ENCODE results near the gene PAX5. TPM values are rescaled to one million over a fixed set of nuclear protein-coding genes. Genes with fewer than 3 reads are reported as not detected.

Gene PAX5
- polyA plus RNA-seq, 1 experiment = not detected

DNA sequence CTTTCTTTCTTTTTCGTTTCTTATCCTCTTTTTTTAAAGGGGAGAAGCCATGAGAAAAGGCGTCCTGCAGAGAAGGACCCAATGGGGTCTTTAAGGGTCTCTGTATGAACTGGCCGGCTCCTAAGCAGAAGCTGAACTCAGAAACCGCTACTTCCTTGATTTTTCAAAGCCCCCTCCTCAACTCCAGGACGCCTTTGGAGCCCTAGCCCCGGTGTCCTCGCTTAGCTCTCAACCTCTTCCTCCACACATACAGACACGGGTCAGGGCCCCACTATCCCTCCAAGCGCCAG, 8.3 kb downstream of the PAX5 start:
- ChIA-PET POLR2A (no interaction called here), CTCF (interaction anchor here (1.1 kb wide), 1 partner anchor 30 kb away, joined by 4 read pairs; no protein-coding TSS in a partner anchor)
- TF ChIP-seq, protein P1, sequence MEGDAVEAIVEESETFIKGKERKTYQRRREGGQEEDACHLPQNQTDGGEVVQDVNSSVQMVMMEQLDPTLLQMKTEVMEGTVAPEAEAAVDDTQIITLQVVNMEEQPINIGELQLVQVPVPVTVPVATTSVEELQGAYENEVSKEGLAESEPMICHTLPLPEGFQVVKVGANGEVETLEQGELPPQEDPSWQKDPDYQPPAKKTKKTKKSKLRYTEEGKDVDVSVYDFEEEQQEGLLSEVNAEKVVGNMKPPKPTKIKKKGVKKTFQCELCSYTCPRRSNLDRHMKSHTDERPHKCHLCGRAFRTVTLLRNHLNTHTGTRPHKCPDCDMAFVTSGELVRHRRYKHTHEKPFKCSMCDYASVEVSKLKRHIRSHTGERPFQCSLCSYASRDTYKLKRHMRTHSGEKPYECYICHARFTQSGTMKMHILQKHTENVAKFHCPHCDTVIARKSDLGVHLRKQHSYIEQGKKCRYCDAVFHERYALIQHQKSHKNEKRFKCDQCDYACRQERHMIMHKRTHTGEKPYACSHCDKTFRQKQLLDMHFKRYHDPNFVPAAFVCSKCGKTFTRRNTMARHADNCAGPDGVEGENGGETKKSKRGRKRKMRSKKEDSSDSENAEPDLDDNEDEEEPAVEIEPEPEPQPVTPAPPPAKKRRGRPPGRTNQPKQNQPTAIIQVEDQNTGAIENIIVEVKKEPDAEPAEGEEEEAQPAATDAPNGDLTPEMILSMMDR (IDR thresholded peaks at IDR 0.05; ENCODE audit: insufficient read depth, low read depth, low read length) = no peak

DNA sequence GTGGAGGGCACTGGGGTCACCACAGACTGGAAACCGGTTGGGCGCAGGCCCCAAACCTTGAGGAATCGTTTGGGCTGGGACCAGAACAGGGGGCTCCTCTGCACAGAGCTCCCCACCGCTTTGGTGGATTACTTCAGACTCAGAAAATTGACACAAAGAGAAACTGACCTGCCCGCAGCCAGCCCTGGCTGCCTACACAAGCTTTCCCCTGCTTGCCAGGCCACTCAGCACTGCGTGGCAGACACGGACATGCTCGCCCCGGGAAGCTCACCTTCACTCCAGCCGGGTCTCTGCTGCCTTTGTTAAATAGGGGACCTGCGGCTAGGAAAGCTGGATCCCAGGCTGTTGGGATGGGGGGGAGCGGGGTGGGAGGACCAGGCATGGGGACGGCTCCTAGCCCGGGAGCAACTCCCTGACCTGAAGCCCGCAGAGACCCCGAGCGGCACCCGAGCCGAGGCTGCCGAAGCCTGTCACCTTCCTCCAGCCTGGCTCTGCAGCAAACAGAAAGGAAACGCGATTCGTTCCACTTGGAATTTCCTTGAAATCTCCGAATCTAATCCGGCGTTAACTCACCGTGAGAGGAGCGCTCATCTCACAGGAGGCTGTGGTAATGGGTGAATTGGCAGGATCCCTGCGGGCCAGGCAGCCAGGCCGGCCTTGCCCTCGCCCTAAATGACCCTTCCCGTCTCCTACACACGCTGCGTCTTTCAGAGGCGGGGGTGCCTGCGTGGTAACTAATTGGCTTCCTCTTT, 8.8 kb downstream of the PAX5 start:
- POLR2A ChIA-PET = no interaction called here
- Histone ChIP-seq H3K27me3 (ENCODE audit: control insufficient read depth, insufficient read depth, low read length) (peaks cover 78% of the 10 kb centered on the region), H3K4me3 (ENCODE audit: low read depth, low read length) (no peak overlapping the region), H3K36me3 (ENCODE audit: control insufficient read depth, insufficient read depth, low read length) (no peaks in the 10 kb centered on the region)
- DNase-seq (ENCODE audit: low read depth) = no peak
- CTCF ChIA-PET = interaction anchor here (1.1 kb wide), 1 partner anchor 30 kb away, joined by 4 read pairs; no protein-coding TSS in a partner anchor
- TF ChIP-seq, protein P1 (IDR thresholded peaks at IDR 0.05; ENCODE audit: insufficient read depth, low read depth, low read length) = no peak

More for the DNA sequence above, 8.3 kb downstream of the PAX5 start:
- no peaks in the 10 kb centered on the region for H3K36me3 ChIP-seq (ENCODE audit: control insufficient read depth, insufficient read depth, low read length)
- peaks cover 79% of the 10 kb centered on the region for H3K27me3 ChIP-seq (ENCODE audit: control insufficient read depth, insufficient read depth, low read length)
- H3K4me3 ChIP-seq (ENCODE audit: low read depth, low read length) = no peak overlapping the region
- DNase-seq (ENCODE audit: low read depth) = no peak

- Histone ChIP-seq H3K36me3 (ENCODE audit: control insufficient read depth, insufficient read depth, low read length) (no peaks in the 10 kb centered on the region), H3K27me3 (ENCODE audit: control insufficient read depth, insufficient read depth, low read length) (peaks cover 21% of the 10 kb centered on the region), H3K4me3 (ENCODE audit: low read depth, low read length) (no peak overlapping the region)
- POLR2A ChIA-PET = no interaction called here
- TF ChIP-seq, protein P1 (IDR thresholded peaks at IDR 0.05; ENCODE audit: insufficient read depth, low read depth, low read length) = no peak
- no peak for DNase-seq (ENCODE audit: low read depth)
- CTCF ChIA-PET = interaction anchor here (1.0 kb wide), 1 partner anchor 11 kb away, joined by 3 read pairs; no protein-coding TSS in a partner anchor
These were observed 16.5 kb downstream of the PAX5 start for GRCh38 chr9:37017546-37017945.

DNA sequence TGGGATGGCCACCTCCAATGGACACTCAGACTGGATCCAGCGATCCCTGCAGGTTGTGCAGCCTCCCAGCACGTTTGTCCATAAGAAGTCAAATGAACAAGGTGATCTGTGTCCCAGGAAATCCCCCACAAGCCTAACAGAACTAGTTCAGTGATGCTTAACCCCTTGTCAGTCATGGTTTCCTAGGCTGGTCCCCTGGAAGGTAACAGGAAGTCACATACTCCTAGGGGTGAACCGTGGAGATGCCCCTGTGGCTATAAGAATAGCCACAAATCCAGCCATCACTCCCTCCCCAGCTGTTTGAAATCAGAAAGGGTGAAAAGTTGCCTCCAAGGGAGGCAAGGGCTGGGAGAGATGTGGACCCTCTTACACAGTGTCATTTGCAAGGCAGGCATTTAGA, 22.5 kb downstream of the PAX5 start:
- TF ChIP-seq, protein P1 (IDR thresholded peaks at IDR 0.05; ENCODE audit: insufficient read depth, low read depth, low read length) = no peak
- H3K27me3 ChIP-seq (ENCODE audit: control insufficient read depth, insufficient read depth, low read length) = peaks cover 20% of the 10 kb centered on the region
- no peaks in the 10 kb centered on the region for H3K36me3 ChIP-seq (ENCODE audit: control insufficient read depth, insufficient read depth, low read length)
- ChIA-PET POLR2A (no interaction called here), CTCF (interaction anchor here (1.1 to 4.1 kb wide), 2 partner anchors 13 to 16 kb away, joined by 3 to 10 read pairs; no protein-coding TSS in a partner anchor)
- H3K4me3 ChIP-seq (ENCODE audit: low read depth, low read length) = no peak overlapping the region
- DNase-seq (ENCODE audit: low read depth) = no peak

- TF ChIP-seq, protein P1 (IDR thresholded peaks at IDR 0.05; ENCODE audit: insufficient read depth, low read depth, low read length) = no peak
- Histone ChIP-seq H3K36me3 (ENCODE audit: control insufficient read depth, insufficient read depth, low read length) (no peaks in the 10 kb centered on the region), H3K27me3 (ENCODE audit: control insufficient read depth, insufficient read depth, low read length) (peaks cover 20% of the 10 kb centered on the region), H3K4me3 (ENCODE audit: low read depth, low read length) (no peak overlapping the region)
- no peak for DNase-seq (ENCODE audit: low read depth)
- ChIA-PET CTCF (interaction anchor here (0.6 to 4.1 kb wide), 5 partner anchors 8 to 269 kb away, joined by 3 to 10 read pairs (median 3); no protein-coding TSS in a partner anchor), POLR2A (no interaction called here)
These were observed 23.1 kb downstream of the PAX5 start for GRCh38 chr9:37010976-37011375.

All from BJ (cell line).